Spleen (tissue), 11 donors: Measurements from ENCODE around the gene BICRA. TPM values are rescaled to one million over a fixed set of nuclear protein-coding genes. Genes with fewer than 3 reads are reported as not detected.
A peak's percentile ranks its signal among the peaks of the same experiment; 100 is the strongest.

Experiments
- DNase-seq: peaks from one replicate; pipeline ENCODE4 v3.0.0-alpha.2; 2020
- H3K27ac ChIP-seq, 8 donors: fragments of 200-600 bp; sonication (generic) in 7 of 8; 1 replicate in 4 of 8; 2 replicates in 4 of 8; pipeline versions ENCODE4 v1.5.0 to v1.8.0; 2016 to 2021; ENCODE audit warnings: inconsistent platforms in 4 of 8, mild to moderate bottlenecking in 4 of 8, moderate library complexity in 1 of 8
- H3K27me3 ChIP-seq, 7 donors: fragments of 200-600 bp; sonication (generic) in 6 of 7; replicated peaks in 1 of 7; 1 replicate in 4 of 7; 2 replicates in 3 of 7; pipeline versions ENCODE4 v1.5.0 to v1.8.0; 2016 to 2021; ENCODE audit warnings: inconsistent platforms in 3 of 7, mild to moderate bottlenecking in 1 of 7
- H3K36me3 ChIP-seq, 6 donors: fragments of 200-600 bp; sonication (generic) in 5 of 6; 1 replicate in 4 of 6; 2 replicates in 2 of 6; pipeline versions ENCODE4 v1.5.0 to v1.8.0; 2016 to 2021; ENCODE audit warnings: inconsistent platforms in 2 of 6
- H3K4me1 ChIP-seq, 6 donors: fragments of 200-600 bp; sonication (generic) in 5 of 6; 1 replicate in 3 of 6; 2 replicates in 3 of 6; pipeline versions ENCODE4 v1.5.0 to v1.8.0; 2016 to 2021; ENCODE audit warnings: inconsistent platforms in 3 of 6
- H3K4me3 ChIP-seq, 8 donors: fragments of 200-600 bp; sonication (generic) in 7 of 8; 1 replicate in 4 of 8; 2 replicates in 4 of 8; pipeline versions ENCODE4 v1.5.0 to v1.8.0; 2016 to 2021; ENCODE audit warnings: inconsistent platforms in 4 of 8, mild to moderate bottlenecking in 4 of 8, moderate library complexity in 2 of 8
- H3K9me3 ChIP-seq, 8 donors: fragments of 200-600 bp; sonication (generic) in 7 of 8; 1 replicate in 4 of 8; 2 replicates in 4 of 8; pipeline versions ENCODE4 v1.5.0 to v1.8.0; 2016 to 2021; ENCODE audit warnings: inconsistent platforms in 4 of 8
- CTCF ChIP-seq, 11 experiments: fragments of 200-600 bp in 7 of 11; fragments of 450-650 bp in 4 of 11; sonication (generic) in 4 of 11; IDR thresholded peaks in 8 of 11; conservative IDR thresholded peaks in 3 of 11; 1 replicate in 7 of 11; 2 replicates in 4 of 11; pipeline versions ENCODE4 v1.4.0 to v1.8.0; 2016 to 2021; ENCODE audit warnings: antibody characterized with exemption in 11 of 11, inconsistent platforms in 4 of 11, mild to moderate bottlenecking in 1 of 11
- POLR2A ChIP-seq, 3 donors: fragments of 450-650 bp; IDR thresholded peaks; one replicate each; pipeline ENCODE4 v1.5.1; 2017; ENCODE audit warnings: antibody characterized with exemption in 3 of 3, mild to moderate bottlenecking in 1 of 3
- POLR2AphosphoS5 ChIP-seq, 3 donors: sonication (generic); formaldehyde crosslinking; IDR thresholded peaks; one replicate each; pipeline ENCODE4 v1.5.1; 2017; ENCODE audit warnings: antibody characterized with exemption in 3 of 3
- WGBS, 5 donors: extraction: QIAGEN DNeasy Blood & Tissue Kit in 3 of 5; methylation state at CpG; one replicate each; pipeline versions ENCODE4 v1.1.5 to v1.1.7; 2013 to 2018; 5-methylcytosine and 5-hydroxymethylcytosine counted together
- intact Hi-C: fragments of 100-400 bp; cut with DNase I; formaldehyde crosslinking; loops from one replicate; pipeline ENCODE4 v1.15.0; 2023; ENCODE audit warnings: low total_unique reads
- polyA plus RNA-seq, 3 donors: library from polyadenylated mRNA; stranded (reverse); fragments of 200-250 nt; gene quantifications; one replicate each; pipeline ENCODE4 v1.2.1, GENCODE V29; 2013
- total RNA-seq, 7 donors: library from RNA; depleted of rRNA in 3 of 7; stranded (reverse); fragments of >200 nt in 3 of 7; fragmentation: NEBNext Ultra II Directional in 4 of 7; extraction: Animal tissue kit (Norgen Biotek cat#: 25700) in 4 of 7; gene quantifications; one replicate each; pipeline versions ENCODE4 v1.1.0 to v1.2.1, GENCODE V29; 2016 to 2021
- donor health status: healthy with polysubstance abuse.
- donor health status: DM: no; HTN: no; CAD: no; lungs with moderate emphysema.
- donor health status: DM: no; HTN: no; CAD: no.
- donor health status: Bipolar disorder and iron deficiency.
- donor health status: healthy.
- donor health status: DM: no; HTN: no; CAD: no.
- donor health status: DM: yes; HTN: yes; CAD: no.

The BICRA gene
- total and polyA plus RNA-seq, 10 donors: 2.2 to 21.8 (median 18.2) TPM

GRCh38 chr19:47696635-47697034 lies 87.7 kb downstream of the BICRA start:
- Histone ChIP-seq H3K4me3 (no peak overlapping the region), H3K9me3 (no peaks in the 10 kb centered on the region), H3K27me3 (no peaks in the 10 kb centered on the region), H3K4me1 (peaks cover 0 to 11% (median 6%) of the 10 kb centered on the region in 6 donors), H3K27ac (no peak overlapping the region), H3K36me3 (peaks cover 0 to 87% (median 48%) of the 10 kb centered on the region in 6 donors)
- intact Hi-C loops: no loop called here
- no peak for DNase-seq
- 91 to 96% (median 93%) methylated on average over 7 to 8 of the region's 8 CpGs for WGBS, 5 donors
- no peak for TF ChIP-seq POLR2AphosphoS5 (IDR thresholded peaks at IDR 0.05)
- TF ChIP-seq POLR2A (IDR thresholded peaks at IDR 0.05): no peak
- no peak for TF ChIP-seq CTCF (IDR thresholded peaks at IDR 0.05 in 8 of 11, conservative IDR thresholded peaks at IDR 0.05 in 3 of 11)

GRCh38 chr19:47697863-47698609 lies 89.1 kb downstream of the BICRA start:
- no peak overlapping the region for H3K4me3 ChIP-seq
- H3K27me3 ChIP-seq: no peaks in the 10 kb centered on the region
- WGBS, 5 donors: 46 to 62% (median 52%) methylated on average over 17 to 21 of the region's 21 CpGs
- TF ChIP-seq POLR2A (IDR thresholded peaks at IDR 0.05) (no peak), CTCF (IDR thresholded peaks at IDR 0.05 in 8 of 11, conservative IDR thresholded peaks at IDR 0.05 in 3 of 11) (peak; percentile 85 to 96 (median 92)), POLR2AphosphoS5 (IDR thresholded peaks at IDR 0.05) (peak in 2 of 3 donors; percentile 61 to 65)
- DNase-seq: peak; percentile 88
- no peaks in the 10 kb centered on the region for H3K9me3 ChIP-seq
- peaks cover 0 to 11% (median 6%) of the 10 kb centered on the region in 6 donors for H3K4me1 ChIP-seq
- peak overlapping the region in 4 of 8 donors; percentile 22 to 51 (median 34) for H3K27ac ChIP-seq
- H3K36me3 ChIP-seq: peaks cover 0 to 87% (median 53%) of the 10 kb centered on the region in 6 donors
- intact Hi-C loops: loop anchor here (2.0 kb wide), 1 partner anchor 261 kb away; no protein-coding TSS in a partner anchor

GRCh38 chr19:47698631-47699359 lies 89.9 kb downstream of the BICRA start:
- H3K27ac ChIP-seq: peak overlapping the region in 1 of 8 donors; percentile 51
- no peak for TF ChIP-seq CTCF (IDR thresholded peaks at IDR 0.05 in 8 of 11, conservative IDR thresholded peaks at IDR 0.05 in 3 of 11)
- TF ChIP-seq POLR2AphosphoS5 (IDR thresholded peaks at IDR 0.05): peak in 1 of 3 donors; percentile 28
- 90 to 96% (median 93%) methylated on average over 46 of the region's 46 CpGs for WGBS, 5 donors
- H3K4me1 ChIP-seq: peaks cover 0 to 11% (median 6%) of the 10 kb centered on the region in 6 donors
- no peaks in the 10 kb centered on the region for H3K27me3 ChIP-seq
- H3K36me3 ChIP-seq: peaks cover 0 to 88% (median 53%) of the 10 kb centered on the region in 6 donors
- intact Hi-C loops: loop anchor here (2.0 kb wide), 1 partner anchor 262 kb away; no protein-coding TSS in a partner anchor
- no peak overlapping the region for H3K4me3 ChIP-seq
- DNase-seq: no peak
- H3K9me3 ChIP-seq: no peaks in the 10 kb centered on the region
